Gastrocnemius medialis (tissue), 4 donors: Measurements from ENCODE around the gene RASSF10.

Experiments
- POLR2A ChIP-seq, 2 donors: fragments of 450-650 bp; IDR thresholded peaks; one replicate each; pipeline ENCODE4 v1.6.1; 2017; ENCODE audit warnings: antibody characterized with exemption in 2 of 2, mild to moderate bottlenecking in 2 of 2, moderate library complexity in 2 of 2
- TF ChIP-seq, protein P1 (sequence below), 5 experiments: fragments of 450-650 bp in 3 of 5; fragments of 200-600 bp in 2 of 5; sonication (generic) in 2 of 5; IDR thresholded peaks in 4 of 5; conservative IDR thresholded peaks in 1 of 5; 1 replicate in 4 of 5; 2 replicates in 1 of 5; pipeline ENCODE4 v1.5.1; 2016 to 2019; ENCODE audit warnings: antibody characterized with exemption in 5 of 5, mild to moderate bottlenecking in 3 of 5, moderate library complexity in 3 of 5

DNA sequence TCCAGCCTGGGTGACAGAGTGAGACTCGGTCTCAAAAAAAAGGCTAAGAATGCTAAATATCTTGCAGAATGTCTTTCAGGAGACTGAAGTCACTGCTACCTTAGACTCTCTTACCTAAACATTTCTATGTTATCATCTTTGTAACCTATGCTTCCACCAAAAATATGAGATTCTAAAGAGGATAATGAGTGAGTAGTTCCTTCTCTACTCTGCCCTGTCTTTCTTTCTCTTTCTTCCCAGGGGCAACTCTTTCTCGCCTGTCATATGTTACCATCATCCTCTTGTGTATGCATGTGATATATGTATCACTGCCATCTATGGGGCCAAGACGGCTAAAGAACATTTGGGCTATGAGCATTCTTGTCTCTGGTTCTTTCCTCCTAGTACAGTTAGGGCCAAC, 9.0 kb upstream of the RASSF10 start:
- TF ChIP-seq, protein P1, sequence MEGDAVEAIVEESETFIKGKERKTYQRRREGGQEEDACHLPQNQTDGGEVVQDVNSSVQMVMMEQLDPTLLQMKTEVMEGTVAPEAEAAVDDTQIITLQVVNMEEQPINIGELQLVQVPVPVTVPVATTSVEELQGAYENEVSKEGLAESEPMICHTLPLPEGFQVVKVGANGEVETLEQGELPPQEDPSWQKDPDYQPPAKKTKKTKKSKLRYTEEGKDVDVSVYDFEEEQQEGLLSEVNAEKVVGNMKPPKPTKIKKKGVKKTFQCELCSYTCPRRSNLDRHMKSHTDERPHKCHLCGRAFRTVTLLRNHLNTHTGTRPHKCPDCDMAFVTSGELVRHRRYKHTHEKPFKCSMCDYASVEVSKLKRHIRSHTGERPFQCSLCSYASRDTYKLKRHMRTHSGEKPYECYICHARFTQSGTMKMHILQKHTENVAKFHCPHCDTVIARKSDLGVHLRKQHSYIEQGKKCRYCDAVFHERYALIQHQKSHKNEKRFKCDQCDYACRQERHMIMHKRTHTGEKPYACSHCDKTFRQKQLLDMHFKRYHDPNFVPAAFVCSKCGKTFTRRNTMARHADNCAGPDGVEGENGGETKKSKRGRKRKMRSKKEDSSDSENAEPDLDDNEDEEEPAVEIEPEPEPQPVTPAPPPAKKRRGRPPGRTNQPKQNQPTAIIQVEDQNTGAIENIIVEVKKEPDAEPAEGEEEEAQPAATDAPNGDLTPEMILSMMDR (IDR thresholded peaks at IDR 0.05 in 4 of 5, conservative IDR thresholded peaks at IDR 0.05 in 1 of 5): no peak
- no peak for TF ChIP-seq POLR2A (IDR thresholded peaks at IDR 0.05)
